WERI-Rb-1 (cell line): ENCODE data around the gene DCBLD2.

ENCODE experiments used
- DNase-seq: peaks from one replicate; pipeline ENCODE4 v3.0.0-alpha.2; 2020
- H3K27ac ChIP-seq: fragments of 250-450 bp; sonication (Bioruptor Pico); 2 replicates; pipeline ENCODE4 v1.5.1; 2020; ENCODE audit warnings: mild to moderate bottlenecking, moderate library complexity
- H3K27me3 ChIP-seq: fragments of 250-450 bp; sonication (Bioruptor Pico); 2 replicates; pipeline ENCODE4 v1.5.1; 2021; ENCODE audit warnings: mild to moderate bottlenecking, low read depth, moderate library complexity; ENCODE audit not compliant: insufficient read depth, severe bottlenecking
- H3K36me3 ChIP-seq: fragments of 250-450 bp; sonication (Bioruptor Pico); 2 replicates; pipeline ENCODE4 v1.5.1; 2020; ENCODE audit warnings: mild to moderate bottlenecking, moderate library complexity
- H3K4me3 ChIP-seq: 2 replicates; pipeline ENCODE4 v1.5.1; 2011; ENCODE audit warnings: low read depth, mild to moderate bottlenecking, control low read depth, low read length
- H3K9me3 ChIP-seq: fragments of 250-450 bp; sonication (Bioruptor Pico); 2 replicates; pipeline ENCODE4 v1.5.1; 2021; ENCODE audit warnings: mild to moderate bottlenecking, moderate library complexity; ENCODE audit not compliant: severe bottlenecking
- CTCF ChIP-seq: IDR thresholded peaks from 2 replicates; pipeline ENCODE4 v1.5.1; 2011; ENCODE audit warnings: low read depth, mild to moderate bottlenecking, control low read depth, inconsistent platforms, low read length

The DCBLD2 gene

DNA sequence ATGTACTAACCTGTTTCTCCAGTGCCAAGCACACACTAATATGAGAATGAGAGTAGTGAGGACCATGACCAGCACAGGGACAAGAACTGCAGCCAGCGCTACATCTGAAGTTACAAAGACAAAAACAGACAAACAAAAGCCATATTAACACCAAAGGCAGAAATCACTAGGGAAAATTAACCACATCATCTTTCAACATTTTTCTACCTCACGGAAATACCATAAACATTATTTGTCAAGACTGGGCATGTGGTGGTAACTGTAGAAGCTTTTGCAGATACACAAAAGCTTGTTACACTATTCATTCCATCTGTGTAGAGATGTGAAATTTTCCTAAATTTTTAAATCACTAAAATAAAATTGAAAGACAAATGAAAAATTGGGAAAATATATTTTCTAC lies 93.4 kb downstream of the DCBLD2 start:
- Histone ChIP-seq H3K36me3 (peaks cover 56% of the 10 kb centered on the region), H3K4me3 (no peak overlapping the region), H3K27me3 (no peaks in the 10 kb centered on the region), H3K9me3 (no peaks in the 10 kb centered on the region), H3K27ac (no peak overlapping the region)
- TF ChIP-seq CTCF, result no peak
- no peak for DNase-seq

DNA sequence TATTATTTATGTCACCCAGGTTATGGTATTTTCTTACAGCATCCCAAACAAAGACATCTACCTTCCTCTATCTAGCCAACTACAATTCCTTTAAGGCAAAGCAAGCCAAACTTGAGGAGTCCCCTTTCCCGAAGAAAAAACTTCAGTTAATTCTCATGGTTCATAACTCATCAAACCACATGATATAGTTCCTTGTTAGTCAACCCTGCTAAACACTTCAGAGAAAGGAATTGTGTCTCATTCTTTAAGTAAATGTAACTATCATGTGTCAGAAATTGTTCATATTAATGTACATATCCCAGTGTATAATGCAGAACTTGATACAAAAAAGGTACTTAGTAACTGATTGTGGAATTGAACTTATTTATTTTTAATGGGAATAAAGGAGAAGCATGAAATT lies 93.9 kb downstream of the DCBLD2 start:
- H3K4me3 ChIP-seq, result no peak overlapping the region
- no peak overlapping the region for H3K27ac ChIP-seq
- no peaks in the 10 kb centered on the region for H3K27me3 ChIP-seq
- H3K9me3 ChIP-seq, result no peaks in the 10 kb centered on the region
- no peak for TF ChIP-seq CTCF
- DNase-seq, result no peak
- peaks cover 56% of the 10 kb centered on the region for H3K36me3 ChIP-seq

DNA sequence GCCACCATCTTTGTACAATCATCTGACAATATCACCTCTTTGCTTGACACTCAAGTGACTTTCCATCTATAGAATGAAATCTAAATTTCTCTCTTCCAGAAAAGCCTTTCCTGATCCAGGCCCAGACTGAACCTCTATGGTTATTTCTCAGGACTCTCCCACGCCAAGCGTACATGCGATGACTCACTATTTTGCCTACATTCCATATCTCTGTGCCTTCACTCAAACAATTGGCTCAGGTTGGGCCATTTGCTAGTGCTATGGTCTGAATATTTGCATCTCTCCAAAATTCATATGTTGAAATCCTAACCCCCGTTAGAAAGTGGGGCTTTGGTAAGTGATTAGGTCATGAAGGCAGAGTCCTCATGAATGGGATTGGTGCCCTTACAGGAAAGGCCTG lies 94.5 kb downstream of the DCBLD2 start:
- no peak for TF ChIP-seq CTCF
- Histone ChIP-seq H3K27ac (no peak overlapping the region), H3K4me3 (no peak overlapping the region), H3K9me3 (no peaks in the 10 kb centered on the region), H3K36me3 (peaks cover 54% of the 10 kb centered on the region), H3K27me3 (no peaks in the 10 kb centered on the region)
- DNase-seq, result no peak

- Histone ChIP-seq H3K9me3 (no peaks in the 10 kb centered on the region), H3K4me3 (no peak overlapping the region), H3K27me3 (no peaks in the 10 kb centered on the region), H3K36me3 (peaks cover 54% of the 10 kb centered on the region), H3K27ac (no peak overlapping the region)
- TF ChIP-seq CTCF, result no peak
- DNase-seq, result no peak
Measured at GRCh38 chr3:98806521-98806920, 95.0 kb downstream of the DCBLD2 start.

- peaks cover 56% of the 10 kb centered on the region for H3K36me3 ChIP-seq
- no peak for TF ChIP-seq CTCF
- no peak overlapping the region for H3K4me3 ChIP-seq
- H3K27me3 ChIP-seq, result no peaks in the 10 kb centered on the region
- H3K9me3 ChIP-seq, result no peaks in the 10 kb centered on the region
- H3K27ac ChIP-seq, result no peak overlapping the region
- DNase-seq, result no peak
Measured at GRCh38 chr3:98805571-98805970, 95.9 kb downstream of the DCBLD2 start.

DNA sequence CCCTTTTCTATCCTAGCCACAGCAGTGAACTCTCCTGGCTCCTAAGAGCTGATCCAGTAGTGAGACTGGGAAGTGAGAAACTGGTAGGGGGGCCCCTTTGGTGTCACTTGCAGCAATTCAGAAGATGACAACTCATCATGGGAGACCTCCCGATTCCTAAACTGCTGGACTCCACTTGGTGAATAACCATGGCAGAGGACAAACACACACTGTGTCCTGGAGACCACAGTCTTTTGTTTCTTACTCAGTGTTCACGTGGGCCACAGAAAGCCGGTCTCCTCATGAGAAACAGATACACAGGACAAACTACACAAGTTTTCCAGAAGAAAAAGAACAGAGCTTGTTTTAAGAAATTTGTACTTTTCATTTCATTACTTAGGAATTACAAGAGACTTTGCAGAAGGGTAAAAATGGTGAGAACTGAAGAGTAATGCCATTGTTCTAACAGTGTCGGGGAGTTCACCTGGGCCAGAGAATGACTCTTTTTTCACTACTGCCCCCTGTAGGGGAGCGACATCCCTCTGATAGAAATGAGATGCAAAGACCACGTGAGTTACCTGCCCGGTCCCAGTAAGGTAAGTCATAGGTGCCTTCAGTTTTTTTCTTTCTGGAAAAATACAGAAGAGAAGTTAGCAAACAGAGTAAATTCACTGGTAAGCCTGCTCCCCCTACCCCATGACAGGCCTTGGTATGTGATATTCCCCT lies 100.3 kb downstream of the DCBLD2 start:
- DNase-seq, result no peak
- no peak overlapping the region for H3K4me3 ChIP-seq
- no peaks in the 10 kb centered on the region for H3K9me3 ChIP-seq
- H3K27ac ChIP-seq, result no peak overlapping the region
- no peaks in the 10 kb centered on the region for H3K27me3 ChIP-seq
- H3K36me3 ChIP-seq, result peaks cover 50% of the 10 kb centered on the region
- TF ChIP-seq CTCF, result no peak; the same call in 1 of the 2 replicates
